NK-92 (cell line): ENCODE measurements around the gene DIPK1C.

Experiments
- DNase-seq: peaks from one replicate; lab custom pipeline; 2025; ENCODE audit not compliant: unreplicated experiment; lab: John Stamatoyannopoulos, UW

The DIPK1C gene

GRCh38 chr18:74453642-74454198, 3.4 kb downstream of the DIPK1C start:
- no peak for DNase-seq

GRCh38 chr18:74453016-74453566, 4.0 kb downstream of the DIPK1C start:
- DNase-seq = no peak

GRCh38 chr18:74451148-74451547, 6.0 kb downstream of the DIPK1C start:
- no peak for DNase-seq

GRCh38 chr18:74450626-74451025, 6.5 kb downstream of the DIPK1C start:
- no peak for DNase-seq

- no peak for DNase-seq
Measured at GRCh38 chr18:74447404-74448152, 9.5 kb downstream of the DIPK1C start.

- DNase-seq = no peak
Measured at GRCh38 chr18:74446631-74447403, 10.3 kb downstream of the DIPK1C start.

GRCh38 chr18:74446178-74446577, 10.9 kb downstream of the DIPK1C start:
- no peak for DNase-seq

GRCh38 chr18:74445585-74445984, 11.5 kb downstream of the DIPK1C start:
- DNase-seq = no peak

- DNase-seq = no peak
Measured at GRCh38 chr18:74444104-74444503, 13.0 kb downstream of the DIPK1C start.

GRCh38 chr18:74440808-74441427, 16.2 kb downstream of the DIPK1C start:
- no peak for DNase-seq

GRCh38 chr18:74438091-74438490, 19.0 kb downstream of the DIPK1C start:
- no peak for DNase-seq

GRCh38 chr18:74436158-74436769, 20.8 kb downstream of the DIPK1C start:
- DNase-seq = no peak

- no peak for DNase-seq
Measured at GRCh38 chr18:74435740-74436139, 21.4 kb downstream of the DIPK1C start.

GRCh38 chr18:74434466-74434865, 22.6 kb downstream of the DIPK1C start:
- DNase-seq = no peak

- no peak for DNase-seq
Measured at GRCh38 chr18:74430806-74431571, 26.1 kb downstream of the DIPK1C start.

- no peak for DNase-seq
Measured at GRCh38 chr18:74430231-74430630, 26.9 kb downstream of the DIPK1C start.

GRCh38 chr18:74429096-74429495, 28.0 kb downstream of the DIPK1C start:
- DNase-seq = no peak

- no peak for DNase-seq
Measured at GRCh38 chr18:74427442-74428112, 29.5 kb downstream of the DIPK1C start.

- DNase-seq = no peak
Measured at GRCh38 chr18:74425876-74426275, 31.2 kb downstream of the DIPK1C start.

- DNase-seq = no peak
Measured at GRCh38 chr18:74425161-74425560, 31.9 kb downstream of the DIPK1C start.
